PC-9 (cell line): ENCODE measurements around the gene EAF1. TPM values are rescaled to one million over a fixed set of nuclear protein-coding genes. Genes with fewer than 3 reads are reported as not detected.

Source experiments
- BruUV-seq: library from RNA; stranded (reverse); fragments of 400-500 nt; replicated peaks from 2 replicates; lab custom pipeline; 2021; lab: Mats Ljungman, UMichigan
- CTCF ChIA-PET: fragments of 300-600 bp; sonication (Branson Sonifier 250); formaldehyde crosslinking; loops from one replicate; lab custom pipeline; 2022; ENCODE audit warnings: antibody characterized with exemption; lab: Charles Lee
- POLR2A ChIA-PET: fragments of 300-600 bp; sonication (Branson Sonifier 250); formaldehyde crosslinking; loops from one replicate; lab custom pipeline; 2022; ENCODE audit warnings: antibody characterized with exemption; ENCODE audit not compliant: unreplicated experiment; lab: Charles Lee
- DNase-seq, 2 experiments: peaks; one replicate each; pipeline versions ENCODE4 v3.0.0 to v3.0.0-alpha.2; 2015 to 2022; ENCODE audit warnings: mixed read lengths in 1 of 2
- H2AFZ ChIP-seq: fragments of 200-600 bp; sonication (generic); 2 replicates; pipeline ENCODE4 v1.8.1; 2017; ENCODE audit warnings: antibody characterized with exemption
- H3F3A ChIP-seq: fragments of 200-600 bp; sonication (generic); 2 replicates; pipeline ENCODE4 v1.8.1; 2017; ENCODE audit warnings: antibody characterized with exemption, mild to moderate bottlenecking, low read depth; ENCODE audit not compliant: insufficient read depth
- H3K27ac ChIP-seq: fragments of 200-600 bp; sonication (generic); 2 replicates; pipeline ENCODE4 v1.6.1; 2016; ENCODE audit warnings: mixed run types
- H3K27me3 ChIP-seq: fragments of 200-600 bp; sonication (generic); 2 replicates; pipeline ENCODE4 v1.6.1; 2016; ENCODE audit warnings: low read depth, mixed run types; ENCODE audit not compliant: insufficient read depth
- H3K36me3 ChIP-seq: fragments of 200-600 bp; sonication (generic); 2 replicates; pipeline ENCODE4 v1.6.1; 2016; ENCODE audit warnings: low read depth, mixed run types
- H3K4me1 ChIP-seq: fragments of 200-600 bp; sonication (generic); replicated peaks from 2 replicates; pipeline ENCODE4 v1.6.1; 2016; ENCODE audit warnings: mixed run types; ENCODE audit not compliant: insufficient read depth
- H3K4me2 ChIP-seq: fragments of 200-600 bp; sonication (generic); 2 replicates; pipeline ENCODE4 v1.6.1; 2017; ENCODE audit warnings: mixed run types
- H3K4me3 ChIP-seq: fragments of 200-600 bp; sonication (generic); 2 replicates; pipeline ENCODE4 v1.6.1; 2016; ENCODE audit warnings: mixed run types
- H3K79me2 ChIP-seq: fragments of 200-600 bp; sonication (generic); 2 replicates; pipeline ENCODE4 v1.6.1; 2017; ENCODE audit warnings: low read depth, mixed run types
- H3K9me2 ChIP-seq: fragments of 200-600 bp; sonication (generic); 2 replicates; pipeline ENCODE4 v1.8.1; 2017; ENCODE audit warnings: mild to moderate bottlenecking; ENCODE audit not compliant: insufficient read depth
- H3K9me3 ChIP-seq: fragments of 200-600 bp; sonication (generic); 2 replicates; pipeline ENCODE4 v1.8.1; 2016; ENCODE audit warnings: low read depth; ENCODE audit not compliant: insufficient read depth
- H4K20me1 ChIP-seq: fragments of 200-600 bp; sonication (generic); 2 replicates; pipeline ENCODE4 v1.8.1; 2017; ENCODE audit not compliant: insufficient read depth
- CTCF ChIP-seq: fragments of 200-600 bp; sonication (generic); conservative IDR thresholded peaks from 2 replicates; pipeline ENCODE4 v1.6.1; 2017; ENCODE audit warnings: mixed run types, antibody characterized with exemption, mild to moderate bottlenecking, moderate library complexity
- EZH2 ChIP-seq: fragments of 200-600 bp; sonication (generic); IDR thresholded peaks from 2 replicates; pipeline ENCODE4 v1.8.0; 2017; ENCODE audit warnings: antibody characterized with exemption, low read depth
- intact Hi-C: fragments of 100-400 bp; cut with micrococcal nuclease; formaldehyde crosslinking; loops from one replicate; pipeline ENCODE4 v1.10.0; 2022; ENCODE audit not compliant: unreplicated experiment
- total RNA-seq: library from RNA; stranded (reverse); gene quantifications from 2 replicates; pipeline ENCODE4 v1.2.3, GENCODE V29; 2021

The EAF1 gene
- total RNA-seq, 1 experiment from 2014 or later: 16.4 TPM

GRCh38 chr3:15433531-15433930, 6.1 kb downstream of the EAF1 start:
- ChIA-PET POLR2A (interaction anchor here (0.7 kb wide), 1 partner anchor 591 kb away, joined by 5 read pairs; no protein-coding TSS in a partner anchor), CTCF (interaction anchor here (0.5 kb wide), 1 partner anchor 395 kb away, joined by 6 read pairs; no protein-coding TSS in a partner anchor)
- Histone ChIP-seq H3K79me2 (peaks cover 34% of the 10 kb centered on the region), H3F3A (no peaks in the 10 kb centered on the region), H4K20me1 (peaks cover 32% of the 10 kb centered on the region), H3K27me3 (no peaks in the 10 kb centered on the region), H3K36me3 (peaks cover 39% of the 10 kb centered on the region; the same call in 1 of the 2 replicates), H3K9me2 (no peaks in the 10 kb centered on the region), H2AFZ (no peak overlapping the region), H3K4me3 (no peak overlapping the region), H3K4me1 (peaks cover 11% of the 10 kb centered on the region), H3K27ac (no peak overlapping the region), H3K9me3 (no peaks in the 10 kb centered on the region), H3K4me2 (no peak overlapping the region)
- intact Hi-C loops: no loop called here
- TF ChIP-seq CTCF: no peak
- no peak for TF ChIP-seq EZH2
- no TSS peak for BruUV-seq
- DNase-seq: no peak

- no peak for TF ChIP-seq CTCF
- TF ChIP-seq EZH2: no peak
- intact Hi-C loops: no loop called here
- no TSS peak for BruUV-seq
- Histone ChIP-seq H3K36me3 (peaks cover 49% of the 10 kb centered on the region), H3K27me3 (no peaks in the 10 kb centered on the region), H3K9me3 (no peaks in the 10 kb centered on the region), H3F3A (0 out of 2 replicates have a peak, but pooled peaks cover under 1% of the 10 kb centered on the region), H3K4me2 (no peak overlapping the region), H4K20me1 (peaks cover 24% of the 10 kb centered on the region), H2AFZ (no peak overlapping the region), H3K4me3 (no peak overlapping the region), H3K4me1 (no peaks in the 10 kb centered on the region), H3K27ac (no peak overlapping the region), H3K79me2 (peaks cover 22% of the 10 kb centered on the region), H3K9me2 (no peaks in the 10 kb centered on the region)
- ChIA-PET POLR2A (no interaction called here), CTCF (no interaction called here)
- no peak for DNase-seq
Observed at GRCh38 chr3:15434756-15435155, 7.4 kb downstream of the EAF1 start.

- POLR2A ChIA-PET: interaction anchor here (0.6 kb wide), 1 partner anchor 96 kb away, joined by 6 read pairs; no protein-coding TSS in a partner anchor
- H3K36me3 ChIP-seq: peaks cover 58% of the 10 kb centered on the region
Observed at GRCh38 chr3:15436246-15436645, 8.8 kb downstream of the EAF1 start.

More at GRCh38 chr3:15436246-15436645, 8.8 kb downstream of the EAF1 start:
- Histone ChIP-seq H3K4me1 (no peaks in the 10 kb centered on the region), H4K20me1 (peaks cover 15% of the 10 kb centered on the region), H2AFZ (no peak overlapping the region), H3K27me3 (no peaks in the 10 kb centered on the region), H3K9me2 (no peaks in the 10 kb centered on the region), H3K4me2 (no peak overlapping the region), H3K79me2 (peaks cover 7% of the 10 kb centered on the region; the same call in 1 of the 2 replicates), H3F3A (0 out of 2 replicates have a peak, but pooled peaks cover 3% of the 10 kb centered on the region), H3K9me3 (no peaks in the 10 kb centered on the region), H3K27ac (no peak overlapping the region), H3K4me3 (no peak overlapping the region)
- no peak for TF ChIP-seq EZH2
- no peak for TF ChIP-seq CTCF
- BruUV-seq: no TSS peak
- CTCF ChIA-PET: no interaction called here
- intact Hi-C loops: no loop called here
- no peak for DNase-seq
